ENCODE results near the gene ATP1A3. TPM values are rescaled to one million over a fixed set of nuclear protein-coding genes. Genes with fewer than 3 reads are reported as not detected.

The ATP1A3 gene
- total RNA-seq, 4 donors from 2014 or later = 0.19 to 0.42 TPM; not detected in 2

- Histone ChIP-seq H3K4me3 (no peak overlapping the region), H3K9me3 (no peaks in the 10 kb centered on the region), H3K36me3 (no peaks in the 10 kb centered on the region), H3K27me3 (peaks cover 0 to 60% (median 9%) of the 10 kb centered on the region in 4 donors), H3K27ac (no peak overlapping the region), H3K4me1 (peaks cover 6 to 16% (median 11%) of the 10 kb centered on the region in 3 donors)
- WGBS, 2 donors = 73 to 86% methylated on average over 4 of the region's 4 CpGs
- intact Hi-C loops (cut with DNase I) = no loop called here
- no peak for DNase-seq
- TF ChIP-seq POLR2A (IDR thresholded peaks at IDR 0.05) (no peak), CTCF (IDR thresholded peaks at IDR 0.05) (no peak)
Observed at GRCh38 chr19:41990028-41990427, 4.0 kb downstream of the ATP1A3 start.

DNA sequence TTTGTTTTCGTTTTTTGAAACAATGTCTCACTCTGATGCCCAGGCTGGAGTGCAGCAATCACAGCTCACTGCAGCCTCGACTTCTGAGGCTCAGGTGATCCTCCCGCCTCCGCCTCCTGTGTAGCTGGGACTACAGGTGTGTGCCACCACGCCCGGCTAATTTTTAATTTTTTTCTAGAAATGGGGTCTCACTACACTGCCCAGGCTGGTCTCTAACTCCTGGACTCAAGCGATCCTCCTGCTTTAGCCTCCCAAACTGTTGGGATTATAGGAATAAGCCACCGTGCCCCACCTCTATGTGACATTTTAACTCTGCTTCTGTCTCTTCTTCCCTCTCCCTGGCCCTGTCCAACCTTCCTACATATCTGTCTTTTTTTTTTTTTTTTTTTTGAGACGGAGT, 5.1 kb downstream of the ATP1A3 start:
- DNase-seq = no peak
- TF ChIP-seq CTCF (IDR thresholded peaks at IDR 0.05) = no peak
- no peak for TF ChIP-seq POLR2A (IDR thresholded peaks at IDR 0.05)
- Histone ChIP-seq H3K36me3 (no peaks in the 10 kb centered on the region), H3K9me3 (no peaks in the 10 kb centered on the region), H3K27me3 (peaks cover 0 to 50% (median 6%) of the 10 kb centered on the region in 4 donors), H3K4me3 (no peak overlapping the region), H3K4me1 (peaks cover 5 to 9% (median 6%) of the 10 kb centered on the region in 3 donors), H3K27ac (no peak overlapping the region)
- WGBS, 2 donors = 81 to 87% methylated on average over 9 of the region's 9 CpGs
- intact Hi-C loops (cut with DNase I) = no loop called here

DNA sequence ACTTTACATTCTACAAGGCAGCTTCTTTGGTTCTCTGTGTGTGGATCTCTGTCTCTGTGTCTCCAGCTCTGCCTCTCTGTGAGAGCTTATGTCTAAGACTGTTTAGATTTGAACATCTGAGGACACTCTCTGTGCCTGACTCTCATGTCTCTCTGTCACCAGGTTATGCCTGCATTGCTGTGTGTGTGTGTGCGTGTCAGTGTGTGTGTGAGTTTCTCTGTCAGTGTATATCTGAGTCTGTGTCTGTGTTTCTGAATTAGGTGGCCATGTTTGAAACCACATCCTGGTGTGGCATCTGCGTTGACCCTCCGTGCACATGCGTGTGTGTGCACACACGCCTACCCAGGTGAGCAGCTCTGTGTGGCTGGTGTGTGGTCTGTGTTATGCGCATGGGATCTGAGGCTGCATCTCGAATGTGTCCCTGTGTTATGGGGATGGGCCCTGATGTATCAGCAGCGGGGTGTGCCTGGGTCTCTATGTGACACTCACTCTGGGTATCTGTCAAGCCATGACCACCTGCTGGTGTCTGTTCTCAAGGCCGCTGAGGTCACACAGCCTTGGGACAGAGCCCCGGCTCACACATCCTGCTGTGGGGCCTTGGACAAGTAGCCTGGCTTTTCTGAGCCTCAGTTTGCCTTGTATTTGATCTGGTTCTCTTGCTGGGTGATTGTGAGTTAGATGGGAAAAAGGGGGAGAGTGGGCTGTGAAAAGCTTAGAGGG, 6.7 kb downstream of the ATP1A3 start:
- no peaks in the 10 kb centered on the region for H3K9me3 ChIP-seq
- intact Hi-C loops (cut with DNase I) = no loop called here
- TF ChIP-seq POLR2A (IDR thresholded peaks at IDR 0.05) (no peak), CTCF (IDR thresholded peaks at IDR 0.05) (no peak)
- no peak overlapping the region for H3K27ac ChIP-seq
- H3K4me3 ChIP-seq = no peak overlapping the region
- WGBS, 2 donors = 81% methylated on average over 7 to 9 of the region's 10 CpGs
- H3K27me3 ChIP-seq = peaks cover 0 to 33% (median 2%) of the 10 kb centered on the region in 4 donors
- no peaks in the 10 kb centered on the region for H3K4me1 ChIP-seq
- no peaks in the 10 kb centered on the region for H3K36me3 ChIP-seq
- DNase-seq = no peak

DNA sequence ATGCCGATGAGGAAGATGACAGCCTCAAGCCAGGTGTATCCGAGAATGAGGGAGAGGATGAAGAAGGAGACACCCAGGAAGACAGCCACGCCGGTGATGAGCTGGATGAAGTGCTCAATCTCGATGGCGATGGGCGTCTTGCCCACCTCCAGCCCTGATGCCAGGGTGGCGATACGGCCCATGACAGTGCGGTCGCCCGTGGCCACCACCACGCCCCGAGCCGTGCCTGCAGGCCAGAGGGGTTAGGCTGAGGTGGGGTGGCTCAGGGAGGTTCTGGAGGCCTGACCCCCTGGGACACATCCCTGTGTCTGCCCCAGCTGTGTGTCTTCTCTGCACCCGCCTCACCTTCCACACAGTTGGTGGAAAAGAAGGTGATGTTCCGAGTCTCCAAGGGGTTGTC, 9.1 kb downstream of the ATP1A3 start:
- Histone ChIP-seq H3K27me3 (peaks cover 0 to 12% (median 0%) of the 10 kb centered on the region in 4 donors), H3K36me3 (no peaks in the 10 kb centered on the region), H3K4me1 (no peaks in the 10 kb centered on the region), H3K27ac (no peak overlapping the region), H3K4me3 (no peak overlapping the region), H3K9me3 (no peaks in the 10 kb centered on the region)
- DNase-seq = no peak
- 61 to 100% methylated on average over 3 to 7 of the region's 17 CpGs for WGBS, 2 donors
- TF ChIP-seq CTCF (IDR thresholded peaks at IDR 0.05) = no peak
- TF ChIP-seq POLR2A (IDR thresholded peaks at IDR 0.05) = no peak
- intact Hi-C loops (cut with DNase I) = no loop called here

DNA sequence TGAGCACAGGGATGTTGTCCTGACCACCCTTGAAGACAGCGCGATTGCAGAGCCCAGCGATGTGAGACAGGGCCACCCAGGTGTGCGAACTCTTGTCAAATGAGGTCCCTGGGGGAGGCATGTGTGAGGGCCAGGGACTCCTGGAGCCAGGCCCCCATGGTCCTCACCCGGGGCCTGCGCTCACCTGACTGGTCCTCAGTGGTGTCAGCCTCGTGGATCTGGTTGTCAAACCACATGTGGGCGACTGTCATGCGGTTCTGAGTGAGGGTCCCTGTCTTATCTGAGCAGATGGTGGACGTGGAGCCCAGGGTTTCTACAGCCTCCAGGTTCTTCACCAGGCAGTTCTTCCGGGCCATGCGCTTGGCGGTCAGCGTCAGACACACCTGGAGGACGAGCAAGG, 12.3 kb downstream of the ATP1A3 start:
- TF ChIP-seq POLR2A (IDR thresholded peaks at IDR 0.05) = no peak
- TF ChIP-seq CTCF (IDR thresholded peaks at IDR 0.05) = no peak
- no peak overlapping the region for H3K27ac ChIP-seq
- no peaks in the 10 kb centered on the region for H3K27me3 ChIP-seq
- no peaks in the 10 kb centered on the region for H3K36me3 ChIP-seq
- 67 to 71% methylated on average over 1 to 10 of the region's 15 CpGs for WGBS, 2 donors
- no peaks in the 10 kb centered on the region for H3K4me1 ChIP-seq
- H3K9me3 ChIP-seq = no peaks in the 10 kb centered on the region
- H3K4me3 ChIP-seq = no peak overlapping the region
- intact Hi-C loops (cut with DNase I) = no loop called here
- DNase-seq = no peak
